Activated effector memory CD4-positive, alpha-beta T cell treated with anti-CD3 and anti-CD28 coated beads, Interleukin-2, amount 50 U/mL, for 16 hours (primary cell): ENCODE data around the gene NKAIN1.
"Not testable (repeated sequence)": the region's sequence is repeated elsewhere in the genome, so short reads cannot be mapped to it uniquely, and the experiment has no call there.

ENCODE experiments used
- DNase-seq: peaks from one replicate; pipeline ENCODE4 v3.0.0-alpha.2; 2020

NKAIN1 gene

DNA sequence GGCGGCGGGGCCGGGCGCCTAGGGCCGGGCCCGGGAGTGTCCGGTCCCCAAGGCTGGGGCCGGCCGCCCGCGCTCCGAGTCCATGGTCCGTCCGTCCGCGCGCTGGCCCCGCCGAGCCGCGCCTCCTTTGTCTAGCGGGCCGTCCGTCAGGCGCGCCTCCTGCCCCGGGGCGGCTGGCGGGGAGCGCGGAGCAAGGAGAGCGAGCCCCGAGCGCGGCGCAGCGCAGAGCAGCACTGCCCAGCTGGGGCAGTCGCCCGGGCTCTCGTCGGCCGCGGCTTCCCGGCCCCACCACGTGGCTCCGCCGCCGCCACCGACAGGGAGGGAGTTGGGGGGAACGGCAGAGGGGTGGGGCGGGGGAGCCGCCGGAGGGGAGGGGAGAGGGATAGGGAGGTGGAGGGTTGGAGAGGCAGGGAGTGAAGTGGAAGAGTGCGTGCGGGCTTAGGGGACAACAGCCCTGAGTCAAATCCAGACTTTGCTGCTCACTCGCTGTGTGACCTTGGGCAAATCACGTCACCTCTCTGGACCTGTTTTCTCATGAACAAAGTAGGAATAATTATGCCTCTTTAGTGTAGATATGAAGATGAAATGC lies at the start of gene NKAIN1:
NKAIN1 (minus strand) TSS at position 235 of the 589 bp plus-strand sequence. CDS start 340 bp downstream, outside the sequence.
- no peak for DNase-seq

DNA sequence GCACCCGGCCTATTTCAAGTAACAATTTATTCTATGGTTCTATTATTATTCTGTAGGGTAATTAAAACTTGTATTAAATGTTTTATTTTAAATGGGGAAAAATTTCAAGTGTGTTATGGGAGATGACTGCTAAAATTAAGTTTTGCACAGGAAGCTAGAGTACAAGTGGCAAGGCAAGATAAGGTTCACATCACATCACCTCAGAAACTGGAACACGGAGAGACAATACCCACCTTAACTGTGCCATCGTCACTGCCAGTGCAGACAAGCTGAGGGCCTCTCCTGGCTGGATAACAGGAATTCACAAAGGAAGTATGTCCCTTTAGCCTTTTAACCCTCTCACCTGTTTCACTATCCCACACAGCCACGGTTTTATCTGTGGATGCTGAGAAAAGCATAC lies 49.3 kb upstream of the NKAIN1 start:
- no peak for DNase-seq

DNA sequence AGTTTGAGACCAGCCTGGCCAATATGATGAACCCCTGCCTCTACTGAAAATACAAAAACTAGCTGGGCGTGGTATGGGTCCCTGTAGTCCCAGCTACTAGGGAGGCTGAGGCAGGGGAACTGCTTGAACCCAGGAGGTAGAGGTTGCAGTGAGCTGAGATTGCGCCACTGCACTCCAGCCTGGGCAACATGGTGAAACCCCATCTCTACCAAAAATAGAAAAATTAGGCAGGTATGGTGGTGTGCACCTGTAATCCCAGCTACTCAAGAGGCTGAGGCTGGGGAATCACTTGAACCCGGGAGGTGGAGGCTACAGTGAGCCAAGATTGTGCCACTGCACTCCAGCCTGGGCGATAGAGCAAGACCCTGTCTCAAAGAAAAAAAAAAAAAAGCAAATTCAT lies 48.1 kb upstream of the NKAIN1 start:
- DNase-seq, result not testable (repeated sequence)

DNA sequence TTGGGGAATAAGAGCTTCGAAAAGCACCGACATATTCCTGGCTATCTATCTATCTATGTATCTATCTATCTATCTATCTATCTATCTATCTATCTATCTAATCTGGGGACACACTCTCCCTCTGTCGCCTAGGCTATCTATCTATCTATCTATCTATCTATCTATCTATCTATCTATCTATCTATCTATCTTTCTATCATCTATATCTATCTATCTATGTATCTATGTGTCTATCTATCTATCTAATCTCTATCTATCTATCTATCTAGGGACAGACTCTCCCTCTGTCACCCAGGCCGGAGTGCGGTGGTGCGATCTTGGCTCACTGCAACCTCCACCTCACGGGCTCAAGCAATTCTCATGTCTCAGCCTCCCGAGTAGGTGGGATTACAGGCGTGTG lies 42.7 kb upstream of the NKAIN1 start:
- DNase-seq, result not testable (repeated sequence)

DNA sequence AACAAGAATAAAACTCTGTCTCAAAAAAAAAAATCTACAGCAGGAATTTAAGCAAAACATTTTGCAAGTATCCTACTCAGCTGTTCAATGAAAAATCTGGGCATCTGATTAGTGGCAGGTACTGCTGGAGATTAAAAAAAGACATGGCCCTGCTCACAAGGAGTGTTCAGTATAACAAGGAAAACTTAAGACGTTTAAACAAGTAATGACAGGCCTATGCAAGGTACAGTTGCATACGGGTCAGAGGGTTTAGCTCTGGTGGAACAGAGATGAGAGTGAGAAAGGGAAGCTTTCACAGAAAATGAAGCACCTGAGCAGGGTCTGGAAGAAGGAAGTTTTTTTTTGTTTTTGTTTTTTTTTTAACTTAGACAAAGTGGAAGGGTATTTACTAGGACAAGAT lies 33.9 kb upstream of the NKAIN1 start:
- no peak for DNase-seq

DNA sequence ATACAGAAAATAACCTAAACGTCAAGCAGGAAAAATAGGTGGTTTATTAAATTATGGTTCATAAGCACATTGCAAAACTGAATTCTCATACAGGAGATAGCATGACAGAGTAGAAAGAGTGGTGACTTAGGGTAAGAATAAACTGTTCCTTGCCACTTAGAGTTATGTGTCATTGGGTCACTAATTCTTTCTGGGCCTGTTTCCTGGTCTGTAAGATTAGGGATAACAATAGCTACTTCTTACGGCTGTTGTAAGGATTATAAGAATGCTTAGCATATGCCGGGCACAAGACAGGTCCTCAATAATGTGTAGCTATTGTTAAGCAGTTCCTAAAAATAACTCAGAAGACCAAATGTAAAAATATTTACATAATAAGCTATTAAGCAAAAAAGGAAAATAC lies 32.7 kb upstream of the NKAIN1 start:
- no peak for DNase-seq

DNA sequence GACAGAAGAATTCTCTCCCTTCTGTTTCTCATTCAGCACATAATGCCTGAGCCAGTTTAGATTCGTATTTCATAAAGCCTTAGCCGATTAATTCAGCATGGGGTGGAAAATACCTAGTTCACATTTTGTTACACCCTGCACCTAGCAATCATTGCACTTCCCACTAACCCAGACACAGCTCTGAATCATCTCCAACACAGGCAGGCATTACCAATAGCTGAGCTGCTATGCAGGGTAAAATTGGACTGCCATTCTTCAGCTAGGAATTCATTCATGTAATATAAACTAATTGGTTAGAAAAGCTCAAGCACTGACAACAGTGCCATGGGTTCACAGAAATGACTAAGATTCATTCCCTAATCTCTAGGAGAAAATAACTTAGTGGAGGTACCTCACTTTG lies 26.9 kb upstream of the NKAIN1 start:
- DNase-seq, result no peak

DNA sequence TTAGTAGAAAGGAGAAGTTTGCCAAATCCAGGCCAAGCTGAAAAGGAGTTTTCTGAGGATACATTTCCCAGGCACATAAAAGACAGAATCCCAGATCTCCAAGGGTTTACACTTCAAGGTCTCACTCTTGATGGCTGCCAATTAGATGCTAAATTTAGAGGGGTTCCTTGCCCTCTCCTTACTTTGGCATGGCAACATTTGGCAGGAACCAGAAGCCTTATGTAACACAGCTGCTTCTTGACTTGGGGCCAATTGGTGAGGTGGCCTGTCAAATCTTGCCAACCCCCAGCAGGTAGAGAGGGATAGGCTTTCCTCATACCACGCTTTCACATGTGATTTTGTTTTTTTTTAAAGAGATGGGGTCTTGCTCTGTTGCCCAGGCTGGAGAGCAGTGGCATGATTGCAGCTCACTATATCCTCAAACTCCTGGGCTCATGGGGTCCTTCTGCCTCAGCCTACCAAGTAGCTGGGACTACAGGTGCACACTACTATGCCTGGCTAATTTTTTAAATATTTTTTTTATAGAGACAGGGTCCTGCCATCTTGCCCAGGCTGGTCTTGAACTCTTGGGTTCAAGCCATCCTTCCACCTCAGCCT lies 25.2 kb upstream of the NKAIN1 start:
- no peak for DNase-seq

DNA sequence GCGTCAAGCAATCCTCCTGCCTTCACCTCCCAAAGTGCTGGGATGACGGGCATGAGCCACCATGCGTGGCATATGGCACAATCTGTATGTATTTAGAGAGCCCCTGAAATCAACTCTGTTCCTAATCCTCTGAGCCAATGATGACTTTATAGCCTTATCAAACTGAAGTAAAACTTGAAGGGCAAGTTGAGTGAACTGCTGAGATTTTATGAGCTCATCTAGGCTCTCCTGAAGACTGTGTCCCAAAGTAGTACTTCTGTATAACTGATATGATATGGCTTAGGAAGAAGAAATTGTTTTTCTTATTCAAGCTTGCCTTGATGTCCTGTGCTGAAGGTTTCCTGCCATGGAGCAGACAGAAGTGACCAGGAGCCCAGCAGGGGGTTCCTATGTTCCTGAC lies 23.7 kb upstream of the NKAIN1 start:
- DNase-seq, result no peak

DNA sequence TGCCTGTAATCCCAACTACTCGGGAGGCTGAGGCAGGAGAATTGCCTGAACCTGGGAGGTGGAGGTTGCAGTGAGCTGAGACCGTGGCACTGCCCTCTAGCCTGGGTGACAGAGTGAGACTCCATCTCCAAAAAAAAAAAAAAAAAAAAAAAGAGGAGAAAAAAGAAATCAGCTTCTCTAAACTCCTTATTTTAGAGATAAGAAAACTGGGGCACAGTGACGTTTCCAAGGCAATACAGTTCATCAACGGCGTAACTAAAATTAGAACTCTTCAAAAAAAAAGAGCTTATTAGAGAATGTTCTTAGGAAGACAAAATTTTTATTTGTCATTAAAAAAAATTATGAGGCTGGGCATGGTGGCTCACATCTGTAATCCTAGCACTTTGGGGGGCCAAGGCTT lies 22.7 kb upstream of the NKAIN1 start:
- DNase-seq, result not testable (repeated sequence)

DNA sequence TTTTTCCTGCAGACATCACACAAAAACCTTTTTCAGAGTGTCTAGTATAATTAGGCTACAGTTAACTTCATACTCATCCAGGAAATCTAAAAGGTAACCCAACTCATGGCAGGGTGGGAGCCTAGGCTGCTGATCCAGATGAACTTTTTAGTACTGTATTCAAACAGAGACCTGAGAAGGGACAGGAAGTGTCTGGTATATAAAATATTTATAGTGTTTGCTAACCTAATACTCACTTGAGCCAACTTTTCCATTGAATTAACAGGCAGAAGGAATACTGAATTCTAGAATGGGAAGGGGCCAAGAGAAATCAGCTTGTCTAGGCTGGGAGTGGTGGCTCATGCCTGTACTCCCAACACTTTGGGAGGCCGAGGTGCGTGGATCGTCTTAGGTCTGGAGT lies 22.2 kb upstream of the NKAIN1 start:
- DNase-seq, result no peak

DNA sequence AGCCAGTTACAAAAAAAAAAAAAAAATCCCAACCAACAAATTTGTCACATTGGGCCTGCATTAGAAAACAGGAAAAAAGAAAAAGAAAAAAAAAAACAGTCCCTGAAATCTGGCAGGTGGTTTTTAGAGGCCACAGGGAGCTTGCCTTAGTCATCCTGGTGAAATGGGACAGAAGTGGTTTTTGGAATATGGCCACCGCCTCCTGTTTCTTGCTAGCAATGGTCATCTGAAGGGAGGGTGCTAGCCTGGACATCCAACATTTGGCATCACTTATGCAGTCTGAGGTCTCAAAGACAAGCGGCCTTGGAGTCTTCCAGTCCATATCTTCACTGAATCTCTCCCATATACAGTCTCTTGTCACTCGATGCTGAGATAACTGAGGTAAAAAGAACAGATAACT lies 20.1 kb upstream of the NKAIN1 start:
- no peak for DNase-seq

DNA sequence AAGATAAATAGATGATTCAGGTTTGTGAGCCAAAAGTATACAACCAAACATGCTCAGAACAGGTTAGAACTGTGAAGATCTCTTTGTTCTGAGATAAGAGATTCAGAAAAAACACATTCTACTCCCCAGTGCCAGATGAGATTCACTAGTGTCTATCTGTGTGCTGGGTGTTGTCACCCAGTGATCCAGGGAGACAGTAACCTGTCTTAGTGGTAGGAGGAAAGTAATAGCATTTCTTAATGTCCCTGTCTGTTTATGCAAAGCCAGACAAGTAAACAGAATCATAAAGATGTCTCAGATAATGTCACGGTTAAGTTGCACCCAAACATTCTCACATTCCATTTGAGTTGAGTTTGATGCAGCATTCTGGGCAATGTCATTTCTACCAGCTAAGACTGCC lies 18.9 kb upstream of the NKAIN1 start:
- no peak for DNase-seq

DNA sequence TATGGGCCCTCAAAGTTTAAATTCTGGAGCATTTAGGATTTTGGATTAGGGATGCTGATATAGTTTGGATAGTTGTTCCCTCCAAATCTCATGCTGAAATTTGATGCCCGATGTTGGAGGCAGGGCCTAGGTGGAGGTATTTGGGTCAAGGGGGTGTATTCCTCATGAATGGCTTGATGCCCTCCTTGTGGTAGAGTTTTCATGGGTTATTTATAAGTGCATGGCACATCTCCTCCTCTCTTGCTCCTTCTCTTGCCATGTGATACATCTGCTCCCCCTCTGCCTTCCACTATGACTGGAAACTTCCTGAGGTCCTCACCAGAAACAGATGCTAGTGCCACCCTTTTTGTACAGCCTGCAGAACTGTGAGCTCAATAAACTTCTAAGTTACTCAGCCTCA lies 17.5 kb upstream of the NKAIN1 start:
- DNase-seq, result no peak

DNA sequence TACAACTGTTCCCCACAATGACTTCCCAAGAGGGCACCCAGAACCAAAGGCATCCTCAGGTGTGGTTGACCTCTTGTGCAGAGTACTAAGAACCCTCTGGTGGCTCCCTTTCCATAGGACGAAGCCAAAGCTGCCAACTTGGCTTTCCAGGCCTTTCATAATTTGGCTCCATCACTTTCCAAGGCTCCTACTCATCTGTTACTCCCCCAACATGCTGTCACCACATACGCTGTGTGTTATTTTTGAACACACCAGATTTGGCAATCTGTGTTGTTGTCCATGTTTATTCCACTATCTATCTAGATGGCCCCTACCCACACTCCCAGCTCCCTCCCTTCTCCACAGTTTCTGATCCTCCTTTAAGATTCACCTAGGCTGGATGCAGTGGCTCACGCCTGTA lies 10.2 kb upstream of the NKAIN1 start:
- no peak for DNase-seq

DNA sequence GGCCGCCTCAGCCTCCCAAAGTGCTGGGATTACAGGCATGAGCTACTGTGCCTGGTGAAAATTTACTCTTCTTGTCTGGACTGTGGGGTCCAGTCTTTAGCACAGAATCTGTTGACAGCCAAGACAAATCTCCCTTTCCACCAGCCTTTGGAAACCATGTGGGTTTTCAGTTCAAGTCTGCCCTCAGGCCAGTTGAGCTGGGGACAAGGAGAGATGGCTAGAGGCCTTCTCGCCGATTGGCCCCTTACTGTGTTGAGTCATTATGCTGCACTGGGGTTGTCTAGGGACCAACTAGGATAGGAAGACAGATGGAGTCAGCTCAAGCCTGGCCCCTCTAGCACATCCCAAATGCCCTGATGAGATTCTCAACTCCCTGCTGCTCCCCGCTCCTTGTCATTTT lies 8.6 kb upstream of the NKAIN1 start:
- DNase-seq, result no peak

DNA sequence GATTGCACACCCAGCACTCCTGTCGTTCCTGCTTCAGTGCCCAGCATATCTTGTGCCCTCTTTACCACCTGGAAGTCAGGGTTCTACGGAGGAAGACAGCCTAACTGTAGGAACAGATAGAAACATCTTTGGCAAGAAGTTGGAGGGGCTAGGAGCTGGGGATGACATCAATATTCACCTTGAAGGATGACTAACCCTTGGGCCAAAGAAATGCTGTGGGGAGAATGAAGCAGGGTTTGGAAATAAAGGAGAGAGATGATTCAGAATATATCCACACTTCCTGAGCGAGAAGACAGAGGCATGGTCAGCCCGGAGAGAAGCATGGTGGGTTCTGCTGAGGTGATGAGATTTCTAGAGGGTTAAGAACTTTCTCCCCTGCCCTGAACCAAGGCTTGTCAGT lies 4.6 kb upstream of the NKAIN1 start:
- DNase-seq, result no peak

DNA sequence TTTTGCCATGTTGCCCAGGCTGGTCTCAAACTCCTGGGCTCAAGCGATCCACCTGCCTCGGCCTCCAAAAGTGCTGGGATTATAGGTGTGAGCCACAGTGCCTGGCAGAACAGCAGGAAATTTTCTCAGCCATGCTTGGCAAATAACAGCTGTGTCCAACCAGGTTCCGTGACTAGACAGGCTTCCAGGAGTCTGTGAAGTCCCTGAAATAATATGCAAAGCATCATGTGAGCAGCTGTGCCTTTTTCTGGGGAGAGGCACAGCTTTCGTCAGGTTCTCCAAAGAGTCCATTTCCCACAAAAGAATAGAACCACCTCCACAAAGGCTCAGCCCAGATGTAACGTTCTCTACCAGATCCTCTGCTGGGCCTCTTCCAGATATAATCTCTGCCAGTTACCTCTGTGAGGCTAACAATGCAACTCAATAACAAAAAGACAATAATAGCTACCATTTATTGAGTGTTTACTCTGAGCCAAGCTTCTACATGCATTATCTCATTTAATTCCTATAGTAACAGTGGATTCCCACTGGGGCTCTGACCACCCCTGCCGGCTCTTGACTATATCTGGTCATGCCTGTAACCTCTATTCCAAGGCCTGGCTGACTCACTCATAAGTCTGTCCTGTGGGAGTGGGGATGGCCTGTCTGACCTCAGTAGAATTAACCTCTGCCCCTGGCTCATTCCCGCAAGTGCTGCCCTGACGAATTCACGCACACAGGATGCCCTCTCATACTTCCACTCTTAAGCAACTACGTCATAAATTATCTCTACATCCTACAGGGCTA lies 4.0 kb upstream of the NKAIN1 start:
- DNase-seq, result no peak

DNA sequence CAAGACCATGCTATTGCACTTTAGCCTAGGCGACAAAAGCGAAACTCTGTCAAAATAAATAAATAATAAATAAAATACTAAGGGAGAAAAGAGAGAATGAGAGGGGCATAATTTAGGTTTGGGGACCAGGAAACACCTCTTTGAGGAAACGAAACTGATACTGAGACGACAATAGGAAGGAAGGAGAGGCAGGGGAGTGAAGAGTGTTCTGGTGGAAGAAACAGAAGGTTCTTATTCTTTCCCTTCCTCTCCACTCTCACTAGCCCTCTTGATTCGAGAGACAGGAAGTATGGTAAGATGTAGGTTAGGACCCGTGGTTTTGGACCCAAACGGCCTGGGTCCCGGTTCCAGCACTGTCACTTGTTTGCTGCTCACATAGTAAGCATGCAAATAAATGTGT lies 1.6 kb upstream of the NKAIN1 start:
- DNase-seq, result no peak

DNA sequence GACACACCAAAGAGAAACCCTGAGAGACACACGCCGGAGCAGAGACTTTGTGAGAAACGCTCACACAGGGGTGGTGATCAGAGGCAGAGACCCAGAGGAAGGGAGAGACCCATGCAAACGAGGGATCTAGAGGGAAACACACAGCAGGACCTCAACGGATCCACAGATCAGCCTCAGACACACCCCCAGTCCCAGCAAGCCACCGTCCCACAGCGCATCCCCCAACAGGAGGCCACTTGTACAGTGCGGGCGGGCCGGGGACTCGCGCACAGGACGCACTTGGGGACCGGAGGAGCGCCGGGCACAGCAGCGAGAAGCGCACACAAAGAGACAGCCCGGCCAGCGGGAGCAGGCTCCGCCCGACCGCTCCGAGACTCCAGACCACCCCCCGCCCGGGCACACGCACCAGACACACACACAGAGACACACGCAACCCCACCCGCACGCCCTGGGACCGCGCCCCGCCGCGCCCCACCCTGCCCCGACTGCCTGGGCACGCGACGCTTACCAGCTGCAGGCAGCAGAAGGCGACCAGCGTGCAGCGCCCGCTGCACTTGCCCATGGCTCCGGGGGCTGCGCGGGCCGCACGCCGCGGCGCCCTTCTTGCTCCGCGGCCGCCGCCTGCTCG lies 587 bp downstream of the NKAIN1 start:
- no peak for DNase-seq

DNA sequence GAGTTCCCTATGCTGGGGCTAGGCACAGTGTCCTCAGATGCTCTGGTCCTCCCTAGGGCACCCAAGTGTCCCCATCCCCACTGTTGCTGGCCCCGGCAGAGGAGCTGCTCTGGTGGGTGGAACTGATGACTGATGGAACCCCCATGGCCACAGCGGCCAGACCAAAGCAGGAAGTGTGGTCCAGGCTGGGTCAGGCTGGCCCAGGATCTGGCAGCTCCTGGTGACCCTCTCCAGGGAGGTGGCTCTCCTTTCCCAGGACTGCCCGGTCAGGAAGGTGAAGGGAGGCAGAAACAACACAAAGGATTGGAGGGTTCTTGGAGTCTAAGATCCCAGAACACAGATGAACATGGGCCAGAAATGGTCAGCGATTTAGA lies 1.1 kb downstream of the NKAIN1 start:
- no peak for DNase-seq

DNA sequence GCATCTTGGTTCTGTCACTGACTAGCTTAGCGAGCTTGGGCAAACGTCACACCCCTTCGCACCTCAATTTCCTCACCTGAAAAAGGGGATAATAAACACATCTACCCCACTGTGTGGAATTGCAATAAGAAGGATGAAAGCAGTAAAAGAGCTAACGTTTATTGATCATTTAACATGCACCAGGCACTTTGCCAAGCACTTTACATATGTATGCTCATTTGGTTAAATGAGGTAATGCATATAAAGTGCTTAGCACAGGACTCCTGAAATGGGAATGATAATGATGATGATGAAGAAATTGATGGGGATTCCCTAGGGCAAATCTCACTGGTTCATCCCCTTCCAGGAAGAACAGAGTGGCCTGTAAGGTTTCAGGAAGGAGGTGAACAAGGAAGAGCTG lies 4.8 kb downstream of the NKAIN1 start:
- DNase-seq, result no peak

DNA sequence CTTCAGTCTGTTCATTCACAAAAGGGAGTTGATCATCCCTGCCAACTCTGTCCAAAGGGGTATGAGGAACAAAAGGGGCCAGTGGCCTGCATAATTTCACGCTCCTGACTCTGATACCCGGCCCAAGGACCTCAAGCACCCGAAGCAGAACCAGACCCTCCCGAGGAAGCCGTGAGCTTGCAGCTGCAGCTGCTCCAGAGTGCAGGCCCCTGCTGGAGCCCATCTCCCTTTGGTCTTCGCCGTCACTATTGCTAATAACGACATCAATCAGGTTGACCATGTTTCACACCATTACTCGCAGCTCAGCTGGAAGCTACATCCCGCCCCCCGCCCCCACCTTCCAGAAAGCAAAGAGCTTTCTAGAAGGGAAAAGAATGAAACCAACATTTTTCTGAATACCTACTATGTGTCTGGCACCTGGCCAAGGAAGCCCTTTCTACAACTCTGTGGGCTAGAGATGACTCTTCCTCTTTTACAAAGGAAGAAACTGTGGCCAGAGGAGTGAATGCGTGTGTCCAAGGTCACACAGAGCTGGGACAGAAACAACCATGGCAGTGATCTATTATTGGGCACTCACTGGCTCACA lies 5.5 kb downstream of the NKAIN1 start:
- DNase-seq, result no peak

DNA sequence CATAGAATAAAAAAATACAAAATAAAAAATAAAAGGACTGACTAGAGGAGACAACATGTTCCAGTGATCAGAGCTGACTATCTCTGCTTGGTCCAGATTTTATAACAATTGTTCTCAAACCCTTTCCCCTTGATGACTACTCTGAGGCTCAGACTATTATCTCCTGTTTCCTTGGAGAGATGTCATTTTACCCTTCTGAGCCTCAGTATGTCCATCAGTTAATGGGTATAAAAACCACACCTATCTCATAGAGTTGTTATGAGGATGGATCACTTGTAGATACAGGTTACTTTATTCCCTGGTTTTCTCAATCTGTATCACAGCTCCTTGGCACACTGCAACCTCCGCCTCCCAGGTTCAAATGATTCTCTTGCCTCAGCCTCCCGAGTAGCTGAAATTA lies 7.0 kb downstream of the NKAIN1 start:
- DNase-seq, result no peak
